Motor neuron (in vitro differentiated cells): ENCODE data around the gene RAP2B. TPM values are rescaled to one million over a fixed set of nuclear protein-coding genes. Genes with fewer than 3 reads are reported as not detected.
A peak's percentile ranks its signal among the peaks of the same experiment; 100 is the strongest.
"Not testable (repeated sequence)": the region's sequence is repeated elsewhere in the genome, so short reads cannot be mapped to it uniquely, and the experiment has no call there.

Experiments used
- ATAC-seq, 8 experiments: fragments of 200-7000 bp; cut with Tn5 transposase; replicated peaks in 6 of 8; 2 replicates each; pipeline ENCODE4 v1.8.0; 2021; ENCODE audit warnings: mild to moderate bottlenecking in 8 of 8, moderate library complexity in 8 of 8
- H3K27ac ChIP-seq, 2 donors: fragments of 250-450 bp; sonication (Bioruptor Pico); 2 replicates each; pipeline ENCODE4 v1.9.0; 2021; ENCODE audit warnings: antibody characterized with exemption in 2 of 2, mild to moderate bottlenecking in 2 of 2, moderate library complexity in 1 of 2
- H3K4me1 ChIP-seq, 2 donors: fragments of 250-450 bp; sonication (Bioruptor Pico); replicated peaks in 1 of 2; 2 replicates each; pipeline ENCODE4 v1.6.1; 2021; ENCODE audit warnings: antibody characterized with exemption in 2 of 2, mild to moderate bottlenecking in 2 of 2, moderate library complexity in 1 of 2
- H3K4me3 ChIP-seq, 5 donors: fragments of 250-450 bp; sonication (Bioruptor Pico); 2 replicates each; pipeline ENCODE4 v1.9.0; 2021; ENCODE audit warnings: antibody characterized with exemption in 5 of 5, mild to moderate bottlenecking in 5 of 5, moderate library complexity in 4 of 5
- WGBS, 10 experiments: fragments of 450-650 bp; shearing (Covaris generic); methylation state at CpG; one replicate each; pipeline ENCODE4 v1.0.0; 2022; 5-methylcytosine and 5-hydroxymethylcytosine counted together
- in situ Hi-C, 9 experiments: fragments of 400-800 bp; cut with MboI; loops; one replicate each; pipeline ENCODE4 v1.15.0; 2021; ENCODE audit warnings: low sequenced_read_pairs in 9 of 9, low pct_unique_long_range_greater_than_20kb in 2 of 9; ENCODE audit not compliant: unreplicated experiment in 9 of 9
- total RNA-seq, 8 experiments: library from RNA; unstranded; fragments of 300-600 nt; gene quantifications; 2 replicates each; pipeline versions ENCODE4 v1.2.3 to v1.2.4, GENCODE V29; 2022

Gene RAP2B
- total RNA-seq, 8 experiments from 2014 or later = 5.2 to 28.4 (median 11.3) TPM

- 86 to 100% (median 94%) methylated on average over 1 of the region's 1 CpG; no CpG with 5 or more reads in 6 of the 10 experiments for WGBS, 10 experiments
- Histone ChIP-seq H3K4me1 (no peaks in the 10 kb centered on the region), H3K27ac (no peak overlapping the region), H3K4me3 (no peak overlapping the region)
- no peak for ATAC-seq
- in situ Hi-C loops = no loop called here
Observed at GRCh38 chr3:153180860-153181372, 18.9 kb downstream of the RAP2B start.

GRCh38 chr3:153182501-153183293 lies 20.7 kb downstream of the RAP2B start:
- no peak overlapping the region for H3K27ac ChIP-seq
- WGBS, 10 experiments = 84 to 100% (median 91%) methylated on average over 1 to 6 of the region's 6 CpGs
- H3K4me1 ChIP-seq = no peaks in the 10 kb centered on the region
- ATAC-seq = no peak
- in situ Hi-C loops = no loop called here
- no peak overlapping the region for H3K4me3 ChIP-seq

GRCh38 chr3:153190923-153191322 lies 28.9 kb downstream of the RAP2B start:
- WGBS, 10 experiments = 33 to 100% (median 83%) methylated on average over 1 to 2 of the region's 2 CpGs
- Histone ChIP-seq H3K27ac (no peak overlapping the region), H3K4me1 (no peaks in the 10 kb centered on the region), H3K4me3 (no peak overlapping the region)
- in situ Hi-C loops = no loop called here
- no peak for ATAC-seq

GRCh38 chr3:153192327-153192726 lies 30.3 kb downstream of the RAP2B start:
- ATAC-seq = no peak
- no peak overlapping the region for H3K27ac ChIP-seq
- no peak overlapping the region for H3K4me3 ChIP-seq
- in situ Hi-C loops = no loop called here
- no peaks in the 10 kb centered on the region for H3K4me1 ChIP-seq

GRCh38 chr3:153193786-153194476 lies 31.9 kb downstream of the RAP2B start:
- 80 to 100% (median 93%) methylated on average over 1 to 12 of the region's 12 CpGs; no CpG with 5 or more reads in 1 of the 10 experiments for WGBS, 10 experiments
- not testable (repeated sequence) for ATAC-seq

GRCh38 chr3:153195349-153195879 lies 33.4 kb downstream of the RAP2B start:
- WGBS, 10 experiments = 25 to 96% (median 87%) methylated on average over 1 to 5 of the region's 5 CpGs; no CpG with 5 or more reads in 1 of the 10 experiments
- H3K4me1 ChIP-seq = no peaks in the 10 kb centered on the region
- H3K27ac ChIP-seq = no peak overlapping the region
- no peak overlapping the region for H3K4me3 ChIP-seq
- ATAC-seq = peak in 1 of 8 experiments; percentile 56
- in situ Hi-C loops = no loop called here

More at GRCh38 chr3:153193786-153194476, 31.9 kb downstream of the RAP2B start:
- H3K27ac ChIP-seq, in situ Hi-C loops, H3K4me3 ChIP-seq, H3K4me1 ChIP-seq: not testable (repeated sequence)

GRCh38 chr3:153209596-153209995 lies 47.6 kb downstream of the RAP2B start:
- no peak overlapping the region for H3K4me3 ChIP-seq
- no peak overlapping the region for H3K27ac ChIP-seq
- in situ Hi-C loops = no loop called here

GRCh38 chr3:153210146-153210545 lies 48.1 kb downstream of the RAP2B start:
- 24 to 89% (median 68%) methylated on average over 1 to 3 of the region's 3 CpGs for WGBS, 10 experiments
- Histone ChIP-seq H3K27ac (no peak overlapping the region), H3K4me3 (no peak overlapping the region), H3K4me1 (no peaks in the 10 kb centered on the region)
- peak in 1 of 8 experiments; percentile 15 for ATAC-seq
- in situ Hi-C loops = no loop called here

More at GRCh38 chr3:153209596-153209995, 47.6 kb downstream of the RAP2B start:
- peak in 2 of 8 experiments; percentile 73 to 74 for ATAC-seq
- H3K4me1 ChIP-seq = no peaks in the 10 kb centered on the region
- 0 to 92% (median 43%) methylated on average over 1 to 8 of the region's 8 CpGs; no CpG with 5 or more reads in 2 of the 10 experiments for WGBS, 10 experiments

- in situ Hi-C loops = no loop called here
- Histone ChIP-seq H3K27ac (no peak overlapping the region), H3K4me3 (no peak overlapping the region), H3K4me1 (no peaks in the 10 kb centered on the region)
- WGBS, 10 experiments = 83 to 100% (median 95%) methylated on average over 1 of the region's 1 CpG; no CpG with 5 or more reads in 2 of the 10 experiments
- peak in 3 of 8 experiments; percentile 11 to 65 (median 49) for ATAC-seq
Observed at GRCh38 chr3:153210660-153211059, 48.6 kb downstream of the RAP2B start.

- 0 to 100% (median 100%) methylated on average over 1 of the region's 1 CpG; no CpG with 5 or more reads in 3 of the 10 experiments for WGBS, 10 experiments
- no peak for ATAC-seq
- in situ Hi-C loops = no loop called here
Observed at GRCh38 chr3:153215497-153215896, 53.5 kb downstream of the RAP2B start.

GRCh38 chr3:153215966-153216365 lies 53.9 kb downstream of the RAP2B start:
- Histone ChIP-seq H3K4me3 (no peak overlapping the region), H3K27ac (no peak overlapping the region), H3K4me1 (no peaks in the 10 kb centered on the region)
- in situ Hi-C loops = no loop called here
- peak in 2 of 8 experiments; percentile 34 to 60 for ATAC-seq
- WGBS, 10 experiments = 20 to 82% (median 62%) methylated on average over 1 to 4 of the region's 5 CpGs; no CpG with 5 or more reads in 2 of the 10 experiments

More at GRCh38 chr3:153215497-153215896, 53.5 kb downstream of the RAP2B start:
- Histone ChIP-seq H3K4me1 (no peaks in the 10 kb centered on the region), H3K27ac (no peak overlapping the region), H3K4me3 (no peak overlapping the region)

GRCh38 chr3:153216928-153217327 lies 54.9 kb downstream of the RAP2B start:
- no peak overlapping the region for H3K4me3 ChIP-seq
- H3K4me1 ChIP-seq = no peaks in the 10 kb centered on the region
- no peak for ATAC-seq
- in situ Hi-C loops = no loop called here
- WGBS, 10 experiments = 60 to 100% (median 100%) methylated on average over 1 to 2 of the region's 2 CpGs; no CpG with 5 or more reads in 1 of the 10 experiments
- H3K27ac ChIP-seq = no peak overlapping the region

- H3K4me3 ChIP-seq = no peak overlapping the region
- peak in 2 of 8 experiments; percentile 18 to 20 for ATAC-seq
- in situ Hi-C loops = no loop called here
- H3K4me1 ChIP-seq = no peaks in the 10 kb centered on the region
- H3K27ac ChIP-seq = no peak overlapping the region
- WGBS, 10 experiments = 64 to 100% (median 81%) methylated on average over 1 to 2 of the region's 2 CpGs
Observed at GRCh38 chr3:153219146-153219545, 57.1 kb downstream of the RAP2B start.
